K562 (cell line): ENCODE results near the gene RNF4. TPM values are rescaled to one million over a fixed set of nuclear protein-coding genes. Genes with fewer than 3 reads are reported as not detected.

Experiments used
- ATAC-seq: fragments of 200-7000 bp; cut with Tn5 transposase; 3 replicates; pipeline ENCODE4 v1.9.1; 2020; ENCODE audit warnings: moderate library complexity
- BruUV-seq: library from RNA; stranded (reverse); fragments of 400-500 nt; replicated peaks from 2 replicates; lab custom pipeline; 2021; lab: Mats Ljungman, UMichigan
- CTCF ChIA-PET: fragments of 300-600 bp; formaldehyde crosslinking; extraction: SDS; loops from one replicate; lab custom pipeline; 2021; ENCODE audit warnings: low intra/inter-chr PET ratio; lab: Yijun Ruan, JAX
- POLR2A ChIA-PET: fragments of 300-600, 350-650 bp; sonication (Branson Sonifier 250); formaldehyde crosslinking; extraction: SDS; loops from one replicate; lab custom pipeline; 2021; ENCODE audit warnings: antibody characterized with exemption, inconsistent platforms; lab: Yijun Ruan, JAX
- DNase-seq, 4 experiments: peaks; one replicate each; pipeline versions ENCODE4 v3.0.0 to v3.0.0-alpha.2; 2011 to 2018; ENCODE audit warnings: low spot score in 3 of 4, mixed read lengths in 3 of 4; ENCODE audit errors: extremely low read depth in 1 of 4
- FAIRE-seq: peaks from 2 replicates; lab custom pipeline; 2011; peaks lifted over from hg19 to GRCh38; lab: Jason Lieb, UNC
- H2AFZ ChIP-seq: 2 replicates; pipeline ENCODE4 v1.6.0; 2011; ENCODE audit warnings: low read depth, low read length, control low read depth, inconsistent platforms
- H3K27ac ChIP-seq: fragments of 200-600 bp; 3 replicates; pipeline ENCODE4 v1.8.0; 2011; ENCODE audit warnings: low read depth, mild to moderate bottlenecking, control low read depth, inconsistent platforms, low read length, moderate library complexity, mixed read lengths; ENCODE audit errors: extremely low read depth
- H3K27me3 ChIP-seq, 2 experiments: fragments of 300-600 bp in 1 of 2; 2 replicates in 1 of 2; 3 replicates in 1 of 2; pipeline versions ENCODE4 v1.6.0 to v1.8.0; 2011; ENCODE audit warnings: inconsistent platforms in 2 of 2, low read length in 2 of 2, mild to moderate bottlenecking in 1 of 2, mixed read lengths in 1 of 2, moderate library complexity in 1 of 2; ENCODE audit not compliant: control insufficient read depth in 2 of 2, insufficient read depth in 2 of 2
- H3K36me3 ChIP-seq: fragments of 300-600 bp; 3 replicates; pipeline ENCODE4 v1.8.0; 2011; ENCODE audit warnings: mild to moderate bottlenecking, low read length, inconsistent platforms; ENCODE audit not compliant: control insufficient read depth, insufficient read depth
- H3K4me1 ChIP-seq, 2 experiments: fragments of 200-600 bp in 1 of 2; replicated peaks in 1 of 2; 2 replicates in 1 of 2; 3 replicates in 1 of 2; pipeline versions ENCODE4 v1.5.1 to v1.8.0; 2011; ENCODE audit warnings: inconsistent platforms in 2 of 2, low read length in 2 of 2, mild to moderate bottlenecking in 1 of 2, mixed read lengths in 1 of 2, moderate library complexity in 1 of 2; ENCODE audit not compliant: control insufficient read depth in 2 of 2, insufficient read depth in 2 of 2
- H3K4me2 ChIP-seq: 2 replicates; pipeline ENCODE4 v1.6.1; 2011; ENCODE audit warnings: low read length, control low read depth, inconsistent platforms, mixed read lengths; ENCODE audit not compliant: insufficient read depth
- H3K4me3 ChIP-seq: fragments of 200-600 bp; sonication (generic), shearing (Covaris generic); 2 replicates; pipeline ENCODE4 v1.5.1; 2016; ENCODE audit warnings: control low read depth, inconsistent platforms
- H3K79me2 ChIP-seq: fragments of 200-600 bp; 3 replicates; pipeline ENCODE4 v1.8.0; 2011; ENCODE audit warnings: low read length, inconsistent platforms; ENCODE audit not compliant: control insufficient read depth, insufficient read depth
- H3K9ac ChIP-seq, 2 experiments: 2 replicates each; pipeline versions ENCODE4 v1.6.0 to v1.6.1; 2011; ENCODE audit warnings: low read depth in 2 of 2, low read length in 2 of 2, control low read depth in 1 of 2, inconsistent platforms in 1 of 2, mild to moderate bottlenecking in 1 of 2, mixed read lengths in 1 of 2; ENCODE audit not compliant: insufficient read depth in 1 of 2
- H3K9me1 ChIP-seq: one replicate; pipeline ENCODE4 v1.6.0; 2011; ENCODE audit warnings: inconsistent platforms, mild to moderate bottlenecking, low read length, moderate library complexity; ENCODE audit not compliant: control insufficient read depth, insufficient read depth
- H3K9me3 ChIP-seq: replicated peaks from 2 replicates; pipeline ENCODE4 v1.5.1; 2011; ENCODE audit warnings: low read depth, low read length, inconsistent platforms; ENCODE audit not compliant: control insufficient read depth, insufficient read depth
- H4K20me1 ChIP-seq: replicated peaks from 2 replicates; pipeline ENCODE4 v1.6.1; 2011; ENCODE audit warnings: low read length, inconsistent platforms, mixed read lengths; ENCODE audit not compliant: control insufficient read depth, insufficient read depth
- ADNP ChIP-seq: fragments of 200-800 bp; sonication (Bioruptor generic); IDR thresholded peaks from 2 replicates; pipeline ENCODE4 v1.6.1; 2016; ENCODE audit warnings: missing genetic modification characterization, missing compliant biosample characterization
- ATF1 ChIP-seq, 2 experiments: fragments of 450-650 bp in 1 of 2; IDR thresholded peaks; 2 replicates each; pipeline ENCODE4 v1.6.1; 2016; ENCODE audit warnings: missing compliant biosample characterization in 1 of 2, missing genetic modification characterization in 1 of 2
- BMI1 ChIP-seq: fragments of 150-350 bp; IDR thresholded peaks from 2 replicates; pipeline ENCODE4 v1.6.1; 2014; ENCODE audit warnings: low read length
- HIVEP1 ChIP-seq: fragments of 250-450 bp; sonication (Bioruptor Pico); IDR thresholded peaks from 2 replicates; pipeline ENCODE4 v1.4.0; 2020; ENCODE audit warnings: mild to moderate bottlenecking
- IRF2 ChIP-seq: sonication (generic); formaldehyde crosslinking; IDR thresholded peaks from 2 replicates; pipeline ENCODE4 v1.8.1; 2022; ENCODE audit warnings: mild to moderate bottlenecking, missing genetic modification reagents
- MAFK ChIP-seq: IDR thresholded peaks from 2 replicates; pipeline ENCODE4 v1.6.1; 2011; ENCODE audit warnings: low read length, improper control_type of control experiment
- MAZ ChIP-seq, 2 experiments: fragments of 450-650 bp in 1 of 2; sonication (generic) in 1 of 2; formaldehyde crosslinking; IDR thresholded peaks in 1 of 2; conservative IDR thresholded peaks in 1 of 2; 2 replicates each; pipeline versions ENCODE4 v1.4.0 to v1.5.0; 2020; ENCODE audit warnings: mild to moderate bottlenecking in 1 of 2, missing genetic modification reagents in 1 of 2
- POLR2A ChIP-seq: fragments of 450-650 bp; conservative IDR thresholded peaks from 2 replicates; pipeline ENCODE4 v1.6.1; 2016
- POLR2G ChIP-seq: fragments of 200-400 bp; formaldehyde crosslinking; IDR thresholded peaks from 2 replicates; pipeline ENCODE4 v1.6.1; 2017; ENCODE audit warnings: low read depth, mild to moderate bottlenecking, antibody characterized with exemption, low read length, moderate library complexity
- SUPT5H ChIP-seq: fragments of 450-650 bp; IDR thresholded peaks from 2 replicates; pipeline ENCODE4 v1.6.1; 2016
- ZFP30 ChIP-seq: fragments of 250-450 bp; sonication (Bioruptor Pico); IDR thresholded peaks from 2 replicates; pipeline ENCODE4 v1.8.0; 2022; ENCODE audit warnings: moderate library complexity, mild to moderate bottlenecking, inconsistent platforms, borderline replicate concordance
- ZNF263 ChIP-seq: sonication (generic); formaldehyde crosslinking; IDR thresholded peaks from 2 replicates; pipeline ENCODE4 v1.8.0; 2022; ENCODE audit warnings: mild to moderate bottlenecking, missing genetic modification reagents, borderline replicate concordance
- WGBS: fragments of 100-300 bp; shearing (Covaris generic); methylation state at CpG from one replicate; pipeline ENCODE4 v1.1.6; 2016; ENCODE audit warnings: low coverage, mixed read lengths; ENCODE audit not compliant: insufficient coverage; ENCODE audit errors: missing lambda C conversion rate; 5-methylcytosine and 5-hydroxymethylcytosine counted together
- in situ Hi-C: fragments of 300-500 bp; cut with MboI; formaldehyde crosslinking; loops from 4 replicates; pipeline ENCODE4 v1.15.0; 2018; ENCODE audit warnings: inconsistent platforms, mixed read lengths
- intact Hi-C: fragments of 100-400 bp; cut with micrococcal nuclease; formaldehyde crosslinking; loops from 2 replicates; pipeline ENCODE4 v1.14.2; 2022
- polyA plus RNA-seq, 8 experiments: library from polyadenylated mRNA; depleted of rRNA in 4 of 8; stranded (reverse) in 5 of 8; unstranded in 3 of 8; fragments of >200 nt; fragmentation: Nextera tagmentation in 2 of 8; fragmentation: Illumina TruSeq in 1 of 8; extraction: Ambion mirVana in 2 of 8; extraction: Trizol in 1 of 8; gene quantifications; 2 replicates each; pipeline versions ENCODE4 v1.2.1 to v1.2.3, GENCODE V29; 2011 to 2014; ENCODE audit warnings: inconsistent platforms in 1 of 8, missing spikeins in 1 of 8
- total RNA-seq, 7 experiments: library from RNA; depleted of rRNA in 6 of 7; stranded (reverse); fragments of >200 nt in 6 of 7; fragmentation: Illumina TruSeq in 2 of 7; extraction: Trizol in 2 of 7; gene quantifications; 2 replicates each; pipeline versions ENCODE4 v1.2.1 to v1.2.3, GENCODE V29; 2011 to 2021; ENCODE audit warnings: low replicate concordance in 1 of 7

The RNF4 gene
- total and polyA plus RNA-seq, 9 of the 15 experiments (the other 6 are each of a cell fraction or from before 2014, with no cell fraction given): 19.2 to 59.3 (median 44.8) TPM

DNA sequence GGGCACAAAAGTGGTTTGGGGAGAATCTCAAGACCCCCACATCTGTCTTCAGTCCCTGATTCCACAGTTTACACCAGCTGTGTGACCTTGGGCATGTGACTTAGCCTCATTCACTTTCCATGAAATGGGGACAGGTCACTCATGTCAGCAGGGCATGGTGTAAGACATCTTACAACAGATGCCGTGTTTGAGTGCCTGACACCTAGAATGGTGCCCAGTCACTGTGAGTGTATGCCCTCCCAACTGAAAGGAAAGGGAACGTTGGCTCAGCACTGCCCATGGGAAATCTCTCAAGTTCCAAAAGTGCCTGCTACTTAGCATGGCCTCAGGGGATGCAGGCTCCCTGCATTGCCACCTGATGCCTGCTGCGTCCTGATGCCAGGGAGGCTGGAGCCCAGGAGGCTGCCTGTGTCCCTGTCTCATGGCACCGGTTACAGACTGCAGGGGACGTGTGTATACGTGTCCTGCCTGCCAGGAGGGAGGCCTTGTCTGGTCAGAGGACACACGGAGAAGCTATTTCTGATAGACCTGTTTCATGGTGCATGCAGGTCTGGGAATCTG, 32.2 kb downstream of the RNF4 start:
- no peaks in the 10 kb centered on the region for H3K27me3 ChIP-seq
- no peak overlapping the region for H3K27ac ChIP-seq
- CTCF ChIA-PET: no interaction called here
- FAIRE-seq: no peak
- POLR2A ChIA-PET: interaction anchor here (0.6 to 1.7 kb wide), 5 partner anchors 8 to 39 kb away, joined by 3 to 6 read pairs (median 4); no protein-coding TSS in a partner anchor
- 98% methylated on average over 7 of the region's 7 CpGs for WGBS
- in situ Hi-C loops (no loop called here), intact Hi-C loops (no loop called here)
- no peak overlapping the region for H3K4me3 ChIP-seq
- H3K4me2 ChIP-seq: no peak overlapping the region
- H3K79me2 ChIP-seq: peaks cover 22% of the 10 kb centered on the region; the same call in 1 of the 3 replicates
- no peak for DNase-seq
- H3K9ac ChIP-seq: no peak overlapping the region
- H4K20me1 ChIP-seq: peaks cover 3% of the 10 kb centered on the region; the same call in 1 of the 2 replicates
- no peak for ATAC-seq
- TSS peak; percentile 21 for BruUV-seq
- H3K4me1 ChIP-seq: no peaks in the 10 kb centered on the region
- H2AFZ ChIP-seq: no peak overlapping the region
- no peak for TF ChIP-seq ZFP30 (CRISPR knock-in tag)
- no peak for TF ChIP-seq HIVEP1 (CRISPR knock-in tag)
- TF ChIP-seq SUPT5H: 0 out of 2 replicates have a peak, but pooled peaks have one; percentile 43
- TF ChIP-seq MAZ (CRISPR knock-in tag; conservative IDR thresholded peaks at IDR 0.05 in 1 of 2, IDR thresholded peaks at IDR 0.05 in 1 of 2): no peak
- no peak for TF ChIP-seq BMI1
- peak; percentile 26; the same call in 1 of the 2 replicates for TF ChIP-seq POLR2G
- TF ChIP-seq ADNP (tag): no peak
- TF ChIP-seq MAFK: no peak
- no peak for TF ChIP-seq IRF2 (CRISPR knock-in tag)
- TF ChIP-seq ATF1 (CRISPR knock-in tag; IDR thresholded peaks at IDR 0.05): no peak
- TF ChIP-seq ATF1 (tag; IDR thresholded peaks at IDR 0.05): no peak
- TF ChIP-seq ZNF263 (CRISPR knock-in tag): no peak
- peak; percentile 38; the same call in 1 of the 2 replicates for TF ChIP-seq POLR2A
- no peaks in the 10 kb centered on the region for H3K9me1 ChIP-seq
- H3K9me3 ChIP-seq: no peaks in the 10 kb centered on the region
- peaks cover 89% of the 10 kb centered on the region for H3K36me3 ChIP-seq
